ENCODE results near the gene DHX16. TPM values are rescaled to one million over a fixed set of nuclear protein-coding genes. Genes with fewer than 3 reads are reported as not detected.

Gene DHX16
- total RNA-seq, 2 donors from 2014 or later: 13.7 to 23.6 TPM

DNA sequence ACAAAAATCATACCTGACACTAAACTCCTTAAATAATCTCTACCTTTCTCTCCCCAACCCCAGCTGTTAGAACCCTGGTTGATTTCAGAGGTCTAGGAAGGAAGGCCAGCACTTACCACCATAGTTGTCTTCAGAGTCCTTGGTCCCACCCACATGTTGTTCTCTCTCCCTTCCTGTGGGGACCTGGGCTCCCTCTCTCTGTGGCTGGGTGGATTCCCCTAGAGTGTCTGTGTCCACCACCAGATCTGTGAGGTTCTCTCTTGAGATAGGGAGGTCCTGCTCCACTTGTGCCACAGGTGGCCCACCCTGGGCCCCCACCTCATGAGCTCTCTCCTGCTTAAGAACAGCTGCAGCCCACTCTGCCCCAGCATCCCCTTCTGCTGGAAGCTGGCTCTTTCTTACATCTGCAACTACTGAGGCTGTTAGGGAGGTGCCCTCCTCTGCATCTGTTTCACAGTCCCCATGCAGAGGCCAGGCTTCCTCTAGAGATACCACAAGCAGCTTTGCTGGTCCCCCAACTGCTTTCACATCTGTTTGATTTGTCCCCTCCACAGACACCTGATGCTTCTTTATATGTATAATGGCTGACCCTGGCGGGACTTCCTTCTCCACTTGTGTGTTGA is 39.1 kb upstream of the DHX16 start:
- peaks cover 0 to 9% of the 10 kb centered on the region in 2 donors for H3K4me1 ChIP-seq

DNA sequence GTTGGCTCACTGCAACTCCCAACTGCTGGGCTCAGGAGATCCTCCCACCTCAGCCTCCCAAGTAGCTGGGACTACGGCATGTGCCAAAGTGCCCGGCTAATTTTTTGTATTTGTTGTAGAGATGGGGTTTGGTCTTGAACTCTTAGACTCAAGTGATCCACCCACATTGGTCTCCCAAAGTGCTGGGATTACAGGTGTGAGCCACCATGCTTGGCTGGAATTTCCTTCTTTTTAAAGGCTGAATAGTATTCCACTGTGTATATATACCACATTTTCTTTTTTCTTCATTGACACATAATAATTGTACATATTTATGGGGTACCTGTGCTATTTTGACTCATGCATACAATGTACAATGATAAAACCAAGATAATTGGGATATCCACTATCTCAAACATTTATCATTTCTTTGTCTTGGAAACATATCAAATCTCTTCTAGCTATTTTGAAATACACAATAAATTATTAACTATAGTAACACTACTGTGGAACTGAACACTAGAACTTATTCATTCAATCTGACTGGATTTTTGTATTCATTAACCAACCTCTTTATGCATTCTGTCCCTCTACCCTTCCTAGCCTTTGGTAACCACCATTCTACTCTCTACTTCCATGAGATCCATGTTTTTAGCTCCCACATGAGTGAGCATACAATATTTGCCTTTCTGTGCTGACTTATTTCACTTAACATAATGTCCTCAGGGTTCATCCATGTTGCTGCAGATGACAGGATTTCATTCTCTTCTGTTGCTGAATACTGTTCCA is 36.5 kb upstream of the DHX16 start:
- no peak overlapping the region for H3K4me3 ChIP-seq
- no peak for DNase-seq (ENCODE audit: low spot score)
- H3K9me3 ChIP-seq: no peaks in the 10 kb centered on the region
- TF ChIP-seq, protein P1, sequence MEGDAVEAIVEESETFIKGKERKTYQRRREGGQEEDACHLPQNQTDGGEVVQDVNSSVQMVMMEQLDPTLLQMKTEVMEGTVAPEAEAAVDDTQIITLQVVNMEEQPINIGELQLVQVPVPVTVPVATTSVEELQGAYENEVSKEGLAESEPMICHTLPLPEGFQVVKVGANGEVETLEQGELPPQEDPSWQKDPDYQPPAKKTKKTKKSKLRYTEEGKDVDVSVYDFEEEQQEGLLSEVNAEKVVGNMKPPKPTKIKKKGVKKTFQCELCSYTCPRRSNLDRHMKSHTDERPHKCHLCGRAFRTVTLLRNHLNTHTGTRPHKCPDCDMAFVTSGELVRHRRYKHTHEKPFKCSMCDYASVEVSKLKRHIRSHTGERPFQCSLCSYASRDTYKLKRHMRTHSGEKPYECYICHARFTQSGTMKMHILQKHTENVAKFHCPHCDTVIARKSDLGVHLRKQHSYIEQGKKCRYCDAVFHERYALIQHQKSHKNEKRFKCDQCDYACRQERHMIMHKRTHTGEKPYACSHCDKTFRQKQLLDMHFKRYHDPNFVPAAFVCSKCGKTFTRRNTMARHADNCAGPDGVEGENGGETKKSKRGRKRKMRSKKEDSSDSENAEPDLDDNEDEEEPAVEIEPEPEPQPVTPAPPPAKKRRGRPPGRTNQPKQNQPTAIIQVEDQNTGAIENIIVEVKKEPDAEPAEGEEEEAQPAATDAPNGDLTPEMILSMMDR (IDR thresholded peaks at IDR 0.05): no peak
- H3K36me3 ChIP-seq: peaks cover 64% of the 10 kb centered on the region
- no peaks in the 10 kb centered on the region for H3K27me3 ChIP-seq
- H3K27ac ChIP-seq: no peak overlapping the region
- H3K4me1 ChIP-seq: peaks cover 0 to 10% of the 10 kb centered on the region in 2 donors

More for the DNA sequence above, 39.1 kb upstream of the DHX16 start:
- Histone ChIP-seq H3K4me3 (no peak overlapping the region), H3K27me3 (no peaks in the 10 kb centered on the region), H3K9me3 (no peaks in the 10 kb centered on the region), H3K27ac (no peak overlapping the region), H3K36me3 (peaks cover 64% of the 10 kb centered on the region)
- TF ChIP-seq, protein P1 (IDR thresholded peaks at IDR 0.05): no peak
- DNase-seq (ENCODE audit: low spot score): no peak

DNA sequence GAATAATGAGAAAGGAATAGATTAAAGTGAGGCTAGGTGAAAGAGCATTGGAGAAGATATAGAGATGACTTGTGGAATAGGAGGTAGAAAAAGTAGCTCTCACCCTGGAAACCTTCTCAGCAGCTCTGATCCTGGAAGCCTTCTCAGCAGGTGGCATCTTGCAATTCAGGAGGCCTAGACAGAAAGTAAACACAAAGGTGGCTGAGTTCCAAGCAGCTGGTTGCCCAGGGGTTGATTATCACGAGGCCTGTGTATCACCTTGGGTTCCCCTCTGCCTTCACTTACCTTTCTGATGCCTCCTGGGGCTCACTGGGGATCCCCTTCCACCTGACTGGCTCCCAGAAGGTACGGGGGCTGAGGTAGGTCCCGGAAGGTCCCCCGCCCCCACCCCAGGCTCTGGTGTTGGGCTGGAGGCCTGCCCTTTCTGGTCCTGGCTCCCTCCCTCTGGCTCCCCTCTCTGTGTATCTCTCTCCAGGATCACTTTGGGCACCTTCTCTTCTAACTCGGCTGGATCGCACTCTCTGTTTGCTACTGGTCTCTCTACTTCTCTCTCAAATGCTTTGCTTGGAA is 34.6 kb upstream of the DHX16 start:
- H3K27me3 ChIP-seq: no peaks in the 10 kb centered on the region
- DNase-seq (ENCODE audit: low spot score): no peak
- no peak overlapping the region for H3K4me3 ChIP-seq
- TF ChIP-seq, protein P1 (IDR thresholded peaks at IDR 0.05): no peak
- H3K27ac ChIP-seq: no peak overlapping the region
- no peaks in the 10 kb centered on the region for H3K9me3 ChIP-seq
- peaks cover 60% of the 10 kb centered on the region for H3K36me3 ChIP-seq
- peaks cover 0 to 10% of the 10 kb centered on the region in 2 donors for H3K4me1 ChIP-seq

DNA sequence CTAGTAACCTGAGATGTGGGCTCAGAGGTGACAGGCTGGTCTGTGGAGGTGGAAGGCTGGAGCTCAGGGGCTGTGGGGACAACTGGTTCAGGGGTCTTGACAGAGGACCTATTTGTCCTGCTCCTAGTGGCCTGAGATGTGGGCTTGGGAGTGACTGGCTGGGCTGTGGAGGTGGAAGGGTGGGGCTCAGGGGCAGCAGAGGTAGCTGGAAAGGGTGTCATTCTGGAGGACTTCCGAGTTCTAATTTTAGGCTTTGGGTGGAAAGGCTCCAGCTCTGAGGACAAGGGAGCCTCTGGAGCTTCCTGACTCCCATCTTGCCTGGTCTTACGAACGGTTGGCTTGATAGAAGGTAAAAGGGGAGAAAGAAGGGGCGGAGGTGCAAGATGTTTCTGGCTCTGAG is 32.8 kb upstream of the DHX16 start:
- no peaks in the 10 kb centered on the region for H3K27me3 ChIP-seq
- H3K27ac ChIP-seq: peak overlapping the region; percentile 35 to 55
- peaks cover 0 to 10% of the 10 kb centered on the region in 2 donors for H3K4me1 ChIP-seq
- no peak for DNase-seq (ENCODE audit: low spot score)
- TF ChIP-seq, protein P1 (IDR thresholded peaks at IDR 0.05): no peak
- no peak overlapping the region for H3K4me3 ChIP-seq
- H3K36me3 ChIP-seq: peaks cover 43% of the 10 kb centered on the region
- H3K9me3 ChIP-seq: no peaks in the 10 kb centered on the region

DNA sequence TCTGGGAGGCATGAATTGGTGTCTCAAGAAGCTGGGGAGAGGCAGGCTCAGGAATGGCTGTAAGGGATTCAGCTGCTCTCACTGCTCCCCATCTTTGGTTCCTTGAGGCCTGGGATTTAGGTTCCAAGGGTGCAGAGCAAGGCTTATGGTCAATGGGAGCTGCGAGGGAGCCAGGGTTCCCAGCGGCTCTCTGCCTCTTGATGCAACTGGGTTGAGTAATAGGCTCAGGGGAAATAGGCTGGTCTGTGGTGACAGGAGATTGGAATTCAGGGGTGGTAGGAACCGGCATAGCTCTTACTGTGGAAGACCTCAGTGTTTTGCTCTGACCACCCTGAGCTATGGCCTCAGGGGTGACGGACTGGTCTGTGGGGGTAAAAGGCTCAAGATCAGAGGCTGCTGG is 31.0 kb upstream of the DHX16 start:
- DNase-seq (ENCODE audit: low spot score): no peak
- TF ChIP-seq, protein P1 (IDR thresholded peaks at IDR 0.05): no peak

More for the DNA sequence above, 31.0 kb upstream of the DHX16 start:
- Histone ChIP-seq H3K4me3 (no peak overlapping the region), H3K27me3 (no peaks in the 10 kb centered on the region), H3K27ac (no peak overlapping the region), H3K4me1 (peaks cover 0 to 15% of the 10 kb centered on the region in 2 donors), H3K36me3 (peaks cover 25% of the 10 kb centered on the region), H3K9me3 (no peaks in the 10 kb centered on the region)
